ENCODE data around the gene C1orf35.
A peak's percentile ranks its signal among the peaks of the same experiment; 100 is the strongest.

C1orf35 gene

DNA sequence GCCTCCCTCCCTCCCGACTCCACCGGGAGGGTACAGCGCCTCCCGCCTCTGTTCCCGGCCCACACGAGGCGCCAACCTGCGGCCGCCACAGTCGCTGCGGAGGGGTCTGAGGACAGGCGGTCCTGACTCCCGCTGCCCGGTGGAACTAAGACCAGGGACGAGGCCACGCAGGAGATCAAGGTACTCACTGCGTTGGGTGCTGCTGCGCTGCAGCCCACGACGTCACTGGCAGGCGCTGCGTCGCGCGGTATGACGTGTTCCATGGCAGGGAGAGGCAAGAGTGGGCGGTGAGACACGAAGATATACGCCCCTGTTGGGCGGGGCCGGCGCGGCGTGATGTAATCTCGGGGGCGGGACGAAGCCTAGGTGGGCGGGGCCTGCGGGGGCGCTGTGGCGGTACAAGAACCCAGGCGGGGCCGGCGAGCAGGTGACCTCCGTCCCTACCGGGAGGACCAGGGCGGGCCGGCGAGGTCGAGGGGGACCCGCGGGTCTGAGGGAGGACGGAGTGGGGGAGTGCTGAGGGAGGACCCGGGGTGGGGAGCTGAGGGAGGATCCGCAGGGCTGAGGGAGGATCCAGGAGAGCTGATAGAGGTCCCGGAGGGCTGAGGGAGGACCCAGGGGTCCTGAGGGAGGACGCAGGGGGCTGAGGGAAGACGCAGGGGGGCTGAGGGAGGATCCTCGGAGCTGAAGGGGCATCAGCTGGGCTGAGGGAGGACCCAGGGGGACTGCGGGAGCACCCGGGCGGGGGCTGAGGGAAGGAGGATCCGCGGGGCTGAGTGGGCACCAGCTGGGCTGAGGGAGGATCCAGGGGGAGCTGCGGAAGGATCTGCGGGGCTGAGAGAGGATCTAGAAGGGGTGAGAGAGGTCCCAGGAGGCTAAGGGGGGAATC is 6.2 kb upstream of the C1orf35 start, which contains the start of gene MRPL55:
MRPL55 (minus strand) TSS at position 227 of the 889 bp plus-strand sequence. CDS start 1,039 bp downstream, outside the sequence.
- DNase-seq (ENCODE audit: low read depth) = peak; percentile 72

DNA sequence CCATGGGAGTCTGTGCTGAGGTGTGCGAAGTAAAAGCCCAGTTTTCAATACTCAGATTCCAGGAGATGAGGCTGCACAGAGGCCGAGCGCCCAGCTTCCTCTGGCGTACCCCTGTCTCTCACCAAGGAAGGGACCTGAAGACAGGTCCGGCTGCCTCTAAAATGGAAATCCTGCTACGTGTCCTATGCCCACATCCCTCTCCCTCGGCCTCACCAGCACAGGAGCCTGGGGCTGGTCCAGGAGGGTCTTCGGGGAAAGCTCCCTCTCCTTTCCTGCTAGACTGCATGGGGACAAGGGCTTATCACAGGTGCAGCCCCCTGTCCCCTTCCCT is 5.6 kb upstream of the C1orf35 start:
- DNase-seq (ENCODE audit: low read depth) = no peak

DNA sequence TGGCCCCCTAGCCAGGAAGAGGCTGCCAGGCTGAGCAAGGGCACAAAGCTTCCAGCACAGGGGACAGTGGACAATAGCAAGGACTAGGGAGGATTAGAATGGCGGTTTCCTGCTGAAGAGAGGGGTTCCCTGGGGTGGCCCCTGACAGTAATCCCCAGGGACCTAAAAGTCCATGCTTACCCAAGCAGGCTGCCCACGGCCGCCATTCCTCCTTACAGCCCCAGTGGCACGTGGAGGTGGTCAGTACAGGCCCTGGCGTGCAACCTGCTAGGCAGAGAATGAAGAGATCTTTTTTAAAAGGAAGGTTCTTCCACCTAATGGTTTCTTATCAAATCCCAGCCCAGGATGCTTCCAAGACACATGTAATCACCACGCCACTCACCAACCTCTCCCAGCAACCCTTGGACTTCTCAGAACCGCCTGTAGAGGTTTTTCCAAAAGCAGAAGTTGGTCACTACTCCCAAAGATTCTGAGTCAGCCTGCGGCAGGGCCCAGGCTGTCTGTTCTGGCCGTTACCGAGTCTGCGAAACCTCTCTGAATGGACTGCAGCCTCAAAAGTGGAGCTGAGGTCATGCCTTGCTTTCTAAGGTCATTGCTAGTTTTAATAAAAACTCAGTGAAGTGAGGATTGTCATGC is 5.0 kb upstream of the C1orf35 start:
- DNase-seq (ENCODE audit: low read depth) = no peak

DNA sequence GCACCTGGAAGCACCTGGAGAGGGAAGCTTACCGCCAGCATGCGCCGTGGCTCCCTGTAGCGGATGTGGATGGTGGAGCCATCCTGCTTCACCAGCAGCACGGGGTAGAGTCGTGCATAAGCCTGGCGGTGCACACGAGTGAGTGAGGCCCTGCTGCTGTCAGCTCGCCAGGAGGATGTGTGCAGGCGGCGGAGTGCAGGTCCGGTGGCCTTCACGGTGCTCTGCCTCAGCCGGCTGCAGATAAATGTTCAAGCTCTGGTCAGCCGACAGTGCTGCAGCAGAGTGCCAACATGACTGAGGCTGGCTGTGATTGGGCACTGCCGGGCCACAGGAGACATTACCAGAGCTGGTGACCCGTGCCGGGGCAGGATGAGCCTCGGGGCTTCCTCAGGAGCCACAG is 4.5 kb upstream of the C1orf35 start:
- DNase-seq (ENCODE audit: low read depth) = no peak

DNA sequence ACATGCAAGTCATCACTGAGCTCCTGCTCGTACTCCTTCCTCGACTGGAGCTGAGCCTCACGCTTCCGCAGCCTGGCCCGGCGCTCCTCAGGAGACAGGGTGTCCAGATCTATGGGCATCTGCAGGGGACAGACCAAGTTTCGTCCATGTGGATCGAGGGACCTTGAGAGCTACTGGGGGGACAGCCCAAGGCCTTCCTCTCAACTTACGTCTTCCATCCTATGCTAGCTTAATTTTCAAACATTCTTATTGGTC is 3.6 kb upstream of the C1orf35 start:
- no peak for DNase-seq (ENCODE audit: low read depth)

DNA sequence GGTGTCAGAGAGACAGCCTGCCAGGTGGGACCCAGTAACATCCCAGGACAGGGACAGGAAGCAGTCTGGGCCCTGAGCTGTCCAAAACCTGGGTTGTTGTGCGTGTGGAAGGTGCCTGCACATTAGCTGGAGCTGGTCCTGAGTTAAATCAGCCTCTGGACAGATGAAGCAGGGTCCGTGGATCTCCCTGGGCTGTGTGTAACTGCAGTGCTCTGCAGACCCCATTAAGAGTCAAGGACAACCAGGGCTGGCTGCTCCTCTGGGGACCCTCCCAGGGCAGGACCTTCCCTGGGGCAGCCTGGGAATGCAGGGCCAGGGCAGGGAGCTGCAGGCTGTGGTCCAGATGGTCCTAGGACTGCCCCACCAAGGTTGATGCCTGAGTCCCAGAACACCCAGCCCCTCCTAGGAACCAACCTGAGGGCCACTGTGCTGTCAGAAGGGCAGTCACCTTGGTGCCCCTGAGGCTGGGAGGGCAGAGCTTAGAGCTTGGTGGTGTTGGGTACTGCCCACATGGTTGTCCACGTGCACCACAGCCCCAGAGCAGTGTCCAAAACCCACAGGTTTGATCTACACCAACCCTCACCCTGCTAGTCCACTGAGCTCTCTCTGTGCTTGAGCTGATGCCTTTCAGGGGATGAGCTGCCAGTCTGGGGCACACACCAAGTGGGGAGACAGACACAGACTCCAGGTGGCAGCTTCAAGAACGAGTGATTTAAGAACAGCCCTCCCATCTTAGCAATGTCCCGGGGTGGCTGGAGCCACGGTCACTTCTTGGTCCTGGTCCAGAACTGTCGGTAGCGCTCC is 3.1 kb upstream of the C1orf35 start:
- no peak for DNase-seq (ENCODE audit: low read depth)

DNA sequence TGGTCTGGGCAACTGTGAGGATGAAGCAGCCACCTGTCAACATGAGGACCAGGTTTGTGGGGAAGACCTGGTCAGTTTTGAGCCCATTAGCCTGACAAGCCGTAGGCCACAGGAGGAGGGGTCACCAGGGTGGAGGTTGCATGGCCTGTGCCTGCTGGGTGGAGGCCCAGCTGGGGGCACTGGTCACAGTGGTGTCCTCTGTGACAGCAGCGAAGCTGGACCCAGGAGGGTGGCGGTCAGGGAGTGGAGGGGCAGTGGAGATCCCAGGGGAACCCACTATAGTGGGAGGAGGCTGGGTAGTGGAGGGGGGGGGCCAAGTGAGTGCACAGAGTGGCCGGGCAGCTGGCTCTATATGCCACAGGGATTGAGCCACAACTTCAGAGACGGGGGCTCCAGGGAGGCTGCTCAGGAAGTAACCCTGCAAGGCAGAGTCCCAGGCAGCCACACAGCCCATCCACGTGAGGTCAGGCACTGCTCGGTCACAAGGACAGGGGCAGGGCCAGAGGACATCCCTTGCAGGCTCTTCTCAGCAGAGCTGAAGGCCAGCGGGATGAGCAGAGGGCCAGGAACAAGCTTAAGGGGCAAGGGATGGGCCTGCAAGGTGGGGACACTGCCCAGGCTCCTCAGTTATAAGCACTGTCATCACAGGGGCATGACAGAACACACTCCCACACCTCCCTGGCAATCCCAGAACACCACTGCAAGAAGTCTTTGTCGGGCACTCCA is 2.3 kb upstream of the C1orf35 start:
- DNase-seq (ENCODE audit: low read depth) = no peak

DNA sequence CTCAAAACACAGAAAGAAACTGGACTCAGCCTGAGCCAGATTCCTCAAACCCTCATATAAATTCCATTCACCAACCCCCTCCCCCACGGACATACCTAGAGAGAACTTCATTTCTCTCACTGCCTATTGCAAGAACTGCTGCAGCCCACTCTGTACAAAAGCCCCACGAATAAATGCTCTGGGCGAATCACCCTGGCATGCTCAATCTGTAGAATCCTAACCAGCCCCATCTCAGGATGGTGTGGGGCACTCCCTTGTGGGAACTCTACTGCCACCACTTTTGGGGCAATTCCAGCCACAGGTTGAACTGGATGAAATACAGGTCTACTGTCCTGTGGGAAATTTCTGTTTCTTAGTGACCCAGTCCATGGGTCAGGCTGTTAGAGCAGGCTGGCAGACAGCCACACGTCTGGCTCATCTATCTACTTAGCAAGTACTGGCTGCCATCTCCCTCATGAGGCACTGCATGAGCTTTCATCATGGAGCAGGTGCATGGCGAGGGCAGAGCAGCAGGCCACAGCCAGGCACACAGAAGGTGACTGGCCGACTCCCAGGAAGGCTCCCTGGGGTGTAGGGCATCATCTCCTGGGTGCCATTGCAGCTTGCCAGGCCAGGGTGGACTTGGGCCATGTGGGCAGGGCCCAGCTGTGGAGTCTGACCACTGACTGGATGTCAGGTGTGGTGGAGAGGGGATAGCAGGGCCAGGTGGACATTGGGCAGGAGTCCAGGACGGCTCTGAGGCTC is 1.6 kb upstream of the C1orf35 start:
- DNase-seq (ENCODE audit: low read depth) = no peak

DNA sequence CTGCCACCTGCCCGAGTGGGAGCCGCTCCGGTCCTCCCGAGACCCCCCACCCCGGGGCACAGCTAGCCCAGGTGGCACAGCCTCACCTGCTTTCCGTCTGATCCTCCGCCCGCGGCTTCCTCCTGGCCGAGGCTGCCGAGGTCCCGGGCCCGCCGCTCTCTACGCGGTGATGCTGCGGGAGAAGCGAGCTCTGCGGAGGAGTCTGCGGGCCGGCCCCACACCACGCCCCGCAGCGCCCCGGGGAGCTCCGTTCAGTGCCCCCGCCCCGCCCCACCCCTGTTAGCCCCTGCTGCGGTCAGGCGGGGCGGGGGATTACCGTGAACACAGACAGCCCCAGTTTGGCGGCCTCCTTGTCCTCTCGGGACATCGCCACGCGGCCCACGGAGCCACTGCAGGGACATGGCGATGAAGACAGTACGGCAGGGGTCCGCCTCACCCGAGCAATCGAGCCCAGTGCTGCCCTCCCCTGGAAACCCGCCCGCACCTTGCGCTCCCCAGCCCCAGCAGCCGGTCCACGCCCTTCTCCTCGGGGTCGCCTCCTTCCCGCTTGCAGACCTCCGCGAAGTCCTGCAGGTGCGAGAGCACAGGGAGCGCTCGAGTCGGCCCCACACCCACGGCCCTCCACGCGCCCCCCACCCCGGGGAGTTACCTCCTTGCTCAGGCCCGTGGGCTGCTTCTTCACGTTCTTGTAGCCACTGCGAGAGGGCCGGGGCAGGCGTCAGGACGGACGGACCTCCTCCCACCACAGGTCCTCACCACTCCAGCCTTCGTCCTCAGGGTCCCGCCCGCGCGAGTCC is 933 bp downstream of the C1orf35 start:
- no peak for DNase-seq (ENCODE audit: low read depth)

DNA sequence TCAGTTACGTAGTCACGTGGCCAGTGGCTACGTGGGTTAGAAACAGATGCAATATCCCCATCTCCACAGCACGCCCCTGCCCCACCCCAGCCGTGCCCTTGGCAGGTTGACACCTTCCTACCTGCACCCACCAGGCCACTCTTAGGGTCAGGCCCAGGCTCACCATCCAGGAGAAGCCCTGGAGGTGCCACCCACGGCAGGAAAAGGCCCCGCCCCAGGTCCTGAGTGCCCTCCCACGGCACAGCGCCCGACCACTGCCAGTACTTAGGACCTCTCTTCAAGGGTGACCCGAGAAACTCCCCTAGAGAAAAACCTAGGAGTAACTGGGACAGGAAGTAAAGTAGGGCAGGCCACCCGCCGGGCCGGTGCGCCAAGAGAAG is 1.5 kb downstream of the C1orf35 start:
- DNase-seq (ENCODE audit: low read depth) = no peak

DNA sequence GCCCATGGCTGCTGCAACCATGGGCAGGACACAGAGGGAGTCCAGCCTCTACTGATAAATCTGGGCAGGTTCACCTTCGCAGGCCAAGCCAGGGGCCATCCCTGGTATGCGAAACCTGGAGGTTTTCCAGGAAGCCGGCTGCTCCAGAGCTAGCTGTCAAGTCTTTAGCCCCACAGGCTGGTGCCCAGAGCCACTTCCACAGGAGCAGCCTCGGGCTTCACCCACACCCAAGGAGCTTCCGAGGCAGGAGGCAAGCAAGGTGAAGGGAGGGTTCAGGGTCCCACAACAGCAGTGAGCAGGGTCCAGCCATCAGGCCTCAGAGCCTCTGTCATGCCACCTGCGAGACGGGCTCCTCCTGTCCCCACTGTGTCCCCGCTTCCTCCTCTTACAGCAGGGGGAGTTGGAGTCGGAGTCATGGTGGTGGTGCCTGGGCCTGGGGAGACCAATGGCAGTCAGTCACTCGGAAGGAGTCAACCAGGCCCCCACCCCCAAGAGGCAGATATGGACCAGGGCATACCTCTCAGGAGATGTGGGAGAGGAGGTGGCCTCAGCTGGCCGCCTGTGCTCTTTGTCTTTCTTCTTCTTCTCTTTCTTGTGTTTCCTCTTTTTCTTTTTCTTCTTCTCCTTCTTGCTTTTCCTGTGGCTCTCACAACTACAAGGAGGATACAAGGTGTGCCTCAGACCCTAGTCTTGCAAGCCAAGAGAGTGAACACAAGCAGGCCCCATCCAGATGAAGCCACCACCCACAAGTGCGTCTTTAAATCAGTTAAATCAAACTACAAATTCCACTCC is 2.1 kb downstream of the C1orf35 start:
- no peak for DNase-seq (ENCODE audit: low read depth)

DNA sequence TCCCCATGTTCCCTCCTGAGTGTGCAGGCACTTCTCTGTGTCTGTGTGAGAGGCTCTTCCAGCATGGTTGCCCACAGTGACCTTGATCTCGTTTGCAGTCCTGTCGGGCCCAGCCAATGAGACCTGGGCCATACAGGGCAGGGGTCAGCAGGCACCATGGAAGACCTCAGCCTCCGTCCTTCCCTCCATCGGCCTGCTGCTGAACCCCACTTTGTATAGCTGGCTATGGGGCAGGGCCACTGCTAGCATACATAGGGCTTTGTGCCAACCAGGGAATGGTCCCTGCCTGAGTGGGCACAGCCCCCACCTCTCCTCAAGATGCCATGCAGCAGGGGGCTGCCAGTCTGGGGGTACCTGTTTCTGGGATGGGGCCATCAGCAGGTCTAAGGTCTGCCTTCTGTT is 3.8 kb downstream of the C1orf35 start:
- no peak for DNase-seq (ENCODE audit: low read depth)

DNA sequence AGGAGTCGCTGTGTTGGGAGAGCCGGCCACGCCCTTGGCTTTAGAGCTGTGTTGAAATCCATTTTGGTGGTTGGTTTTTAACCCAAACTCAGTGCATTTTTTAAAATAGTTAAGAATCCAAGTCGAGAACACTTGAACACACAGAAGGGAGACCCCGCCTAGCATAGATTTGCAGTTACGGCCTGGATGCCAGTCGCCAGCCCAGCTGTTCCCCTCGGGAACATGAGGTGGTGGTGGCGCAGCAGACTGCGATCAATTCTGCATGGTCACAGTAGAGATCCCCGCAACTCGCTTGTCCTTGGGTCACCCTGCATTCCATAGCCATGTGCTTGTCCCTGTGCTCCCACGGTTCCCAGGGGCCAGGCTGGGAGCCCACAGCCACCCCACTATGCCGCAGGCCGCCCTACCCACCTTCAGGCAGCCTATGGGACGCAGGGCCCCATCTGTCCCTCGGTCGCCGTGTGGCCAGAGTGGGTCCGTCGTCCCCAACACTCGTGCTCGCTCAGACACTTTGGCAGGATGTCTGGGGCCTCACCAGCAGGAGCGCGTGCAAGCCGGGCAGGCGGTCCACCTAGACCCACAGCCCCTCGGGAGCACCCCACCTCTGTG is 4.7 kb downstream of the C1orf35 start:
- DNase-seq (ENCODE audit: low read depth) = no peak

DNA sequence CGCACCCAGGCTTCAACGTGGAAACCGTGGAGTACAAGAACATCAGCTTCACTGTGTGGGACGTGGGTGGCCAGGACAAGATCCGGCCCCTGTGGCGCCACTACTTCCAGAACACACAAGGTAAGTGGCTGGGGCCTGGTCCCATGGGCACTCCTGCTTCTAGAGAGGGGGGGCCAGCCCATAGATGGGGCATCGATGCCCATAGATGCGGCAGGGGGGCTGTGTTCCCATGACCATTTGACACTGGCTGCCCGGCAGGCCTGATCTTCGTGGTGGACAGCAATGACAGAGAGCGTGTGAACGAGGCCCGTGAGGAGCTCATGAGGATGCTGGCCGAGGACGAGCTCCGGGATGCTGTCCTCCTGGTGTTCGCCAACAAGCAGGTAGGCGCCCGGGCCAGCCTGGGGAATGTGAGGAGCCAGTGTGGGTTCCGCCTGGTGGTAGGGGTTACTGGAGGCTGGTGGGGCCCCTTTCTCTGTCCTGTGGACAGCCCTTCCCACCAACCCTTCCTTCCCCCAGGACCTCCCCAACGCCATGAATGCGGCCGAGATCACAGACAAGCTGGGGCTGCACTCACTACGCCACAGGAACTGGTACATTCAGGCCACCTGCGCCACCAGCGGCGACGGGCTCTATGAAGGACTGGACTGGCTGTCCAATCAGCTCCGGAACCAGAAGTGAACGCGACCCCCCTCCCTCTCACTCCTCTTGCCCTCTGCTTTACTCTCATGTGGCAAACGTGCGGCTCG is 5.6 kb downstream of the C1orf35 start:
- DNase-seq (ENCODE audit: low read depth) = no peak

DNA sequence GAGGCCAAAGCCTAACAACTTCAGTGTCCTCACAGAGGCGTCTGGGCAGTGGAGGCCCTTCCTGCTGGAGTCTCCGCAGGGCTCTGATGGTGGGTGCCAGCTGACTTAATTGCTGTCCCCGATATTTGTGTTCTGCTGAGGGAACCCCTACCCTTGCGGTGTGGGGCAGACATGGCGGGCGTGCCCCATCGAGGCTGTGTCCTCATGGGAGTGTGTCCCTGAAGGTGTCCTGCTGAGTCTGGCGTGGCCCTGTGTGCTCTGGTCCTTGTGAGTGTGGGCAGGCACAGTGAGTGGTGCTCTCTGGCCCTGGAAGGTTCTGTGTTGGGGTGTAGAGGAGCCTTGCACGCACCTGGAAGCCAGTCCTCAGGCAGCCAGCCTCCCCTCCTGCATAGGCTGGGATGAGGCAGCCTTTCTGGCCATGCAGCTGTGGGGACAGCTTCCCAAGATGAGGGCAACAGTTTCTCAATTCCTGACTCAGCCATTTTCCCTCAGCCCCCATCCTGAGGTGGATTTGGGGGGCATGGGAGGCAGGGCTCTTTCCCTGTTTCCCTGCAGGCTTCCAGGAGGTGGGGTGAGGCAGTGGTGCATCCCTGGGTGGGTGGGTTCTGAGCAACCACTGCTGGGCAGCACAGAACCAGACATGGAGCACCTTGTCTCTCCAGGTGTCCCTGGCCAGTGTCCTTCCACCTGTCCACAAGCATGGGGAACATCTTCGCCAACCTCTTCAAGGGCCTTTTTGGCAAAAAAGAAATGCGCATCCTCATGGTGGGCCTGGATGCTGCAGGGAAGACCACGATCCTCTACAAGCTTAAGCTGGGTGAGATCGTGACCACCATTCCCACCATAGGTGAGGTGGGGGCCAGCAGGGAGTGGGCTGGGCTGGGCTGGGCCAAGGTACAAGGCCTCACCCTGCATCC is 6.5 kb downstream of the C1orf35 start:
- no peak for DNase-seq (ENCODE audit: low read depth)

DNA sequence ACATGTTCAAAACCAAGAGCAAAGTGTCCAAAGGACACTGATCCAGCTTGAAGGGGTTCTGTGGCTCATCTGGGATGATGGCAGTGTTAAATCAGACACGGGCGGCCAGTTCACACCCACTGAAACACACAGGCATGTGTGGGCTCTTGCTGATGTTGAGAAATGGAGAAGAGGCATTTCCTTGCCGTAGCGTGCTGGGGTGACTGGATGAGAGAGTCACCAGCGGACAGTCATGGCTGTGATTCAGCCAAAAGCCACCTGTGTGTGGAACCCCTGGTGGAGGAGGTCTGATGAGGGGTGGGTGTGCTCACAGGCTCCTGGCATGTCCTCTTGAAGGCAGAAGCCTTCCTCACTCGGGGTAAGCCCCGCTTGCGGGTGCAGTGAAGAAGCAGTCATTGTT is 7.2 kb downstream of the C1orf35 start:
- no peak for DNase-seq (ENCODE audit: low read depth)

DNA sequence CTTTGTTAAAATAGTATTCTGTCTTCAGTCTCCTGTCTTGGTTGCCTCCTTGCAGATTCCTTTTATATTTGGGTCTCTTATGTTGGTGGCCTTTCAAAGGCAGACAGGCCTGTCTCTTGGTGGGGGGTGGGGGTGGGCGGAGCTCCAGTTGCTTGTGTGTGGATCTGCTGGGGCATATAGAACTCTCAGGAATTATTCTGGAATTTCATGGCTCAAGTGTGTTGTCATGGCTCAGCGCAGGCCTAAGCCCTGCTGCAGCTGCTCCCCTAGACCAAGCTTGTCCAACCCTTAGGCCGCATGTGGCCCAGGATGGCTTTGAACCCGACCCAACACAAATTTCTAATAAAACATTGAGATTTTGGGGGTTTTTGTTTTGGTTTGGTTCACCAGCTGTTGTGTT is 8.0 kb downstream of the C1orf35 start:
- DNase-seq (ENCODE audit: low read depth) = no peak

Measured in HS-27A (cell line).